ACHN (cell line): ENCODE data around the gene ECPAS.
"Not testable (repeated sequence)": the region's sequence is repeated elsewhere in the genome, so short reads cannot be mapped to it uniquely, and the experiment has no call there.

Experiments
- DNase-seq: peaks from one replicate; pipeline ENCODE4 v3.0.0-alpha.2; 2015
- in situ Hi-C: cut with HindIII; loops from 2 replicates; pipeline ENCODE4 v1.10.0; 2017; ENCODE audit warnings: low sequenced_read_pairs, low pct_ligation_motif_present, low pct_unique_long_range_greater_than_20kb

ECPAS gene

GRCh38 chr9:111481885-111482636 lies 2.1 kb downstream of the ECPAS start:
- no peak for DNase-seq
- in situ Hi-C loops, result no loop called here

DNA sequence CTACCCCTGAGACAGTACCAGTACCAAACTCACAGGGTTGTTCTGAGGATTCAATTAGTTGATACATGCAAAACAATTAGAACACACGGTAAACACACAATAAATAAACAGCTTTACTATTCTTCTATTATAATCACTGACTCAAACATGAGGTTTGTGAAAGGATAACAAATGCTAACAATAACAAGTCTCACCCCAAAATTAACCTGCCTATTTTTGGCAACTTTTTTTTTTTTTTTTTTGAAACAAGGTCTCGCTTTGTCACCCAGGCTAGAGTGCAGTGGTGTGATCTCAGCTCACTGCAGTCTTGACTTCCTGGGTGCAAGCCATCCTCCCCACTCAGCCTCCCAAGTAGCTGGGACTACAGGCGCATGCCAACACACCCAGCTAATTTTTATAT lies 6.5 kb downstream of the ECPAS start:
- in situ Hi-C loops, result no loop called here
- no peak for DNase-seq

DNA sequence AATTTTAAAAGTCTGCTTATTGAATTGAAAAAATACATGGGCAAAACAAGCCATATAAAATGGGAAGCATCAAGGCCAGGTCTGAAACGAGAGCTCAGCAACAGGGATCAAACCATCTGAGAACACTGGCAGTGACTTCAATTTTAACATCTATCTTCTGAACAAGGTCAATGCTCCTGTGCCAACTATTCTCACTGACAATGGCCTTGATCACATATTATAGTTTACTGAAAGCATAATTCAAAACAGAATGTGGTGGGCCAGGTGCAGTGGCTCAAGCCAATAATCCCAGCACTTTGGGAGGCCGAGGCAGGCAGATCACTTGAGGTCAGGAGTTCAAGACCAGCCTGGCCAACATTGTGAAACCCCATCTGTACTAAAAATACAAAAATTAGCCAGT lies 9.0 kb downstream of the ECPAS start:
- no peak for DNase-seq
- in situ Hi-C loops, result no loop called here

- DNase-seq, result no peak
- in situ Hi-C loops, result no loop called here
Measured at GRCh38 chr9:111474385-111474784, 9.8 kb downstream of the ECPAS start.

- DNase-seq, result no peak
- in situ Hi-C loops, result no loop called here
Measured at GRCh38 chr9:111467778-111468367, 16.3 kb downstream of the ECPAS start.

- in situ Hi-C loops, result no loop called here
- DNase-seq, result no peak
Measured at GRCh38 chr9:111463048-111463447, 21.1 kb downstream of the ECPAS start.

DNA sequence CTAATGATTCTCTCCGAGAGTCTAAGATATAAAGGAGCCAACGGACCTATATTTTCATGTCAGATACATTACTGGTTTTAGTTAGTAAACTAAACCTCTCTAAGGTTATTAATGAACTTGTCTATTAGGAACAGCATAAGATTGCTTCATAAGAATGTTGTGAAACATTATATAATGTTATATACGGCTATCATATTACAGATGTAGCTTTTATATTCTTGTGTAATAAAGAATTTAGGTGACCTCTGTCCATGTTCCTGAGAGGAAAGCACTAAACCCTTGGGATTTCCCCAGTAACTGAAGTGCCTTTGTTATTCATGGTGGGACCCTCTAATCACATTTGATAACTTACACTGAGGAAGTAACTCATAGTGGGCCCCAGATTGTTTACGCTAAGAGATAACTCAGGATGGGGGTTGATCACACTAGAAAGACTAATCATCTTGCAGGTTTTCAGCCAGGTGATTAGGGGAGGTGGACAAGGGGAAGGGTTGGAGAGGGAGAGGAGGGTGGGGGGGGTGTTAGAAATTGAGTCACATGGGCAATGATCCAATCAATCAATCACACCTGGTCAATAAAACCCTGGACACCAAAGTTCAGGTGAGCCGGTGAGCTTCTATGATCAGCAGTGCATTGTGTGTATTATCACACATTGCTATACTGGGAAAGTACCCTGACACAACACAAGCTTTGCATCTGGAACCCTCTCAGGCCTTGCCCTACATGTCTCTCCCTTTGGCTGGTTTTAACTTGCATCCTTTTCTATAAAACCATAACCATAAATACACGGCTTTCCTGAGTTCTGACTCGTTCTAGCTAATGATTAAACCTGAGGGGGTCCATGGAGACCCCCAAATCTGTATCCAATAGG lies 25.8 kb downstream of the ECPAS start:
- no peak for DNase-seq
- in situ Hi-C loops, result no loop called here

- DNase-seq, result no peak
- in situ Hi-C loops, result no loop called here
Measured at GRCh38 chr9:111456529-111456928, 27.7 kb downstream of the ECPAS start.

DNA sequence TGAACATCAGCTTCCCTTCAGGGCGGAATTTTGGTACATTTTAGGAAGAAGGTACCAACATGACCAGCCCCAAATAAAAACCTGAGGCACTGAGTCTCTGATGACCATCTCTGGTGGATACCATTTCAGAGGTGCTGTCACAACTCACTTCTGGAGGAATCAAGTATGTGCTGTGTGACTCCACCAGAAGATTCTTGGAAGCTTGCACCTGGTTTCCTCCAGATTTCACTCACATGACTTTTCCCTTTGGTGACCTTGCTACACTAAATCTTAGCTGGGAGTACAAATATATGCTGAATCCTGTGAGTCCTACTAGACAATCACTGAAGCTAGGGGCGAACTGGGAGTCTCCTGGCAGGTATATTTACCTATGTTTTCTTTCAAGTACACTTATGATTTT lies 28.5 kb downstream of the ECPAS start:
- no peak for DNase-seq
- in situ Hi-C loops, result no loop called here

DNA sequence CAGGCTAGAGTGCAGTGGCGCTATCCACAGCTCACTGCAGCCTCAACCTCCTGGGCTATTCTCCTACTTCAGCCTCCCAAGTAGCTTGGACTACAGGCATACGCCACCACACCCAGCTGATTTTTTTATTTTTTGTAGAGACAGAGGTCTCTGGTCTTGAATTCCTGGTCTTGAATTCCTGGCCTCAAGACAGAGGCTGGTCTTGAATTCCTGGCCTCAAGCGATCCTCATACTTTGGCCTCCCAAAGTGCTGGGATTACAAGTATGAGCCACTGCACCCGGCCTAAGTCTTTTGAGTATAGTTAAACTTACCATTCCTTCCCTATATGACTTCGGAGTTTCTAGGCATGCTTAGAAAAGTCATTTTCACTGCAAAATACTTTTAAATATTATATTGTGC lies 29.4 kb downstream of the ECPAS start:
- no peak for DNase-seq
- in situ Hi-C loops, result no loop called here

DNA sequence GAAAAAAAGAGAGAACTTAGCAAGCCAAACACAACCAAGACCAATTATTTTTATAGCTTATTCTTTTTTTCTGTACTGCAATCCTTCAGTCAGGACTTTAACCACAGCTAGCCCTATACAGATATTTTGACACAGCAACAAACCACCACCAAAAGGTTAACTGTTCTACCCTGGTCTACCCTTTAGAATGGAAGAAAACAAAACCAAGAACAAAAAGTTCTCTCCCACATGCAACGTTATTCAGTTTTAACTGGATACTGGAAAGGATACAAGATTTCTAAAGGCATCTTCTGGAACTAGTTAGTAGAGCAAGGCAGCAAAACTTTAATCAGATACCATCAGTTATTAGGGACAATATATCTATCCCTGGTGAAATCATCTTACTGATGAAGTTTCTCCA lies 32.6 kb downstream of the ECPAS start:
- no peak for DNase-seq
- in situ Hi-C loops, result no loop called here

- DNase-seq, result no peak
- in situ Hi-C loops, result no loop called here
Measured at GRCh38 chr9:111450124-111450523, 34.1 kb downstream of the ECPAS start.

- DNase-seq, result no peak
- in situ Hi-C loops, result no loop called here
Measured at GRCh38 chr9:111449705-111450104, 34.5 kb downstream of the ECPAS start.

- DNase-seq, in situ Hi-C loops: not testable (repeated sequence)
Measured at GRCh38 chr9:111445799-111446198, 38.4 kb downstream of the ECPAS start.

DNA sequence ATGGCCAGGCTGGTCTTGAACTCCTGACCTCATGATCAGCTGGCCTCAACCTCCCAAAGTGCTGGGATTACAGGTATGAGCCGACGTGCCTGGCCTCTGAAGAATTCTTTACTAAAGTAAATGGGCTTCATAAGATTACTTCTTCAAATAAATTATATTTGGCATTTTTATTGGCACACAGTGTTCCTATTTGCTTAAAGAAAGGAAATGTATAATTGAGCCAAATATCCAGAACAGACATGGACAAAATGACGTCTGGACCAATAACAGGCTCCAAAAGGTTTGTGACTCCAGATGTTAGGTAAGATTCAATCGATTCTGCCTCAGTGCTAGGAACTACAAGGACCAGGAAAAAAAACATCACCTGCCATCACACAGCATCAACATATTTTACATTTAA lies 40.7 kb downstream of the ECPAS start:
- no peak for DNase-seq
- in situ Hi-C loops, result no loop called here

DNA sequence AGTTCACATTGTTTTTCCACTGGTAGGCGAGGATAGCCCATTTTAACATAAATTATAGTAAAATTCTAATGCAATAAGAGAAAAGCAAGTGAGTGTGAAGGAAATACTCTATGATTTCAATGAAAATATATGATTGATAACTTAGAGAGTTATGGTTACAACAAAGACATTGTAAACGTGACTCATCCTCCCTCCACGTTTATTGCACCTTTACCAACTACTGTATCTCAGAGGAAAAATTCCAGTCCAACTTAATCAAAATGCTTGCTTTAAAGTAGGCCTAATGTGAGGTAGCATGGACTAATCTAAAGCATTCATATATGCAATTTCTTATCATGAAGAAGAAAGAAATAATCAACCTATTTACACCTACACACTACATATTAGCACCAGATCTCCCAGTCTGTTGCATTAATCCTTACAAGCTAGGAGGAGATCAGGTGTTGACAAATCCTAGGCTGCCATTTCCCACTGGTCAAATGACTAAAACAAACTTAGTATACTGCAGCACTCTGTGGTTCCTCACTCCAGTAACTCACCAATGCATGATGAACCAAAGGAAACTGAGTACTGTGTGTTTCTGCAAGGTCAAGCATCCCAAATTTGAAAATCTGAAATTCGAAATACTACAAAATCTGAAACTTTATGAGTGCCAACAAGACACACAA lies 41.7 kb downstream of the ECPAS start:
- DNase-seq, result no peak
- in situ Hi-C loops, result no loop called here

DNA sequence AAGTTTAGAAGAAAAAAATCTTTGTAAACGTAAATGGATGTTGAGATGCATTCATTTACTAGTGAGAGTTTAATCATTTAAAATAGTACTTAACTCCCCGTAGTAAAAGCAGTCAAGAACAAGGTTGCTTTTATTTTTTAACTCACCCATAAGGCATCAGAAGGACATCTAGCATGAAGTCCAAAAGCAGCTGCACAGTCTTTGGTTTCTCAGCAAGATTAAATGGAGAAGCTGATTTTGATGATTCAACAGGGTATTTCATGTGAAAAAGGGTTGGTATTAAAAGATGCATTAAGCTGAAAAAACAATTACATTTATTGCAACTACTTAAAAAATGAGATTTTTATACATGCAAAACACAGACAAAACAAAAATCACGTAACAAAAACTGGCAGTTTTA lies 44.0 kb downstream of the ECPAS start:
- DNase-seq, result no peak
- in situ Hi-C loops, result no loop called here

GRCh38 chr9:111438541-111439235 lies 45.5 kb downstream of the ECPAS start:
- no peak for DNase-seq
- in situ Hi-C loops, result no loop called here

DNA sequence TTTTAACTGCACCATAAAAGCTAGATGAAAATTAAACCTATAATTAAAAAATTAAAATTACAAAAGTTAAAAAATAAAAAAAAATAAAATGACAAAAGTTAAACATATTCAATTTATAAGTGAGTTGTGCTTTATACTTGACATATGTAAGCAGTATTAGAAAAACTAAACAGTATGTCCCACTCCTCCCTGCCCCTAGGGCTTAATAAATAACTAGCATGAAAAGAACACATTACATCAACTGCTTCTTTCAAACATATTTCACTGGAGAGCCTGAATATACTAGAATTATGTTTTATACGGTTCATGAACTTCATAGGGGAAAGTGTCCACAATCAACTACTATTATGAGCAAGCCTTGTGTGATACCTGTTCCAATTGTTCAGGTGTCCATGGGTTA lies 47.6 kb downstream of the ECPAS start:
- DNase-seq, result no peak
- in situ Hi-C loops, result no loop called here
